MCF 10A (cell line): ENCODE measurements around the gene ABLIM1. TPM values are rescaled to one million over a fixed set of nuclear protein-coding genes. Genes with fewer than 3 reads are reported as not detected.

Experiments
- BruUV-seq: library from RNA; stranded (reverse); fragments of 400-500 nt; replicated peaks from 2 replicates; lab custom pipeline; 2021; lab: Mats Ljungman, UMichigan
- CTCF ChIA-PET: fragments of 300-600 bp; sonication (Branson Sonifier 250); formaldehyde crosslinking; extraction: SDS; loops from one replicate; lab custom pipeline; 2021; ENCODE audit warnings: antibody characterized with exemption, inconsistent platforms; lab: Yijun Ruan, JAX
- POLR2A ChIA-PET: fragments of 300-600, 350-650 bp; sonication (Branson Sonifier 250); formaldehyde crosslinking; extraction: SDS; loops from one replicate; lab custom pipeline; 2020; ENCODE audit warnings: antibody characterized with exemption, inconsistent platforms; lab: Yijun Ruan, JAX
- DNase-seq: peaks from one replicate; pipeline ENCODE4 v3.0.0-alpha.2; 2018; ENCODE audit not compliant: unreplicated experiment
- H3K27ac Mint-ChIP-seq: one replicate; pipeline ENCODE4 v1.8.0; 2022; ENCODE audit warnings: mild to moderate bottlenecking, low read depth, mixed read lengths; ENCODE audit not compliant: unreplicated experiment
- H3K27me3 Mint-ChIP-seq: one replicate; pipeline ENCODE4 v1.8.0; 2022; ENCODE audit warnings: mixed read lengths; ENCODE audit not compliant: insufficient read depth, unreplicated experiment
- H3K36me3 Mint-ChIP-seq: one replicate; pipeline ENCODE4 v1.8.0; 2022; ENCODE audit warnings: mild to moderate bottlenecking, moderate library complexity, mixed read lengths; ENCODE audit not compliant: insufficient read depth, unreplicated experiment
- H3K4me1 Mint-ChIP-seq: one replicate; pipeline ENCODE4 v1.8.0; 2022; ENCODE audit warnings: mixed read lengths; ENCODE audit not compliant: insufficient read depth, unreplicated experiment
- H3K4me3 Mint-ChIP-seq: one replicate; pipeline ENCODE4 v1.8.0; 2022; ENCODE audit warnings: mild to moderate bottlenecking, moderate library complexity, mixed read lengths; ENCODE audit not compliant: unreplicated experiment
- H3K9me3 Mint-ChIP-seq: one replicate; pipeline ENCODE4 v1.8.0; 2022; ENCODE audit warnings: mixed read lengths; ENCODE audit not compliant: unreplicated experiment
- intact Hi-C: fragments of 100-400 bp; cut with micrococcal nuclease; formaldehyde crosslinking; loops from 2 replicates; pipeline ENCODE4 v1.14.1; 2022
- total RNA-seq: library from RNA; stranded (reverse); gene quantifications from 2 replicates; pipeline ENCODE4 v1.2.3, GENCODE V29; 2022
- TF ChIP-seq, protein P1 (sequence below): fragments of 200-600 bp; IDR thresholded peaks from one replicate; pipeline ENCODE4 v1.8.0; 2022; ENCODE audit warnings: antibody characterized with exemption, mild to moderate bottlenecking; ENCODE audit not compliant: unreplicated experiment

ABLIM1 gene
- total RNA-seq, 1 experiment from 2014 or later: 94.5 TPM

- no peak for DNase-seq
- intact Hi-C loops: no loop called here
- TF ChIP-seq, protein P1, sequence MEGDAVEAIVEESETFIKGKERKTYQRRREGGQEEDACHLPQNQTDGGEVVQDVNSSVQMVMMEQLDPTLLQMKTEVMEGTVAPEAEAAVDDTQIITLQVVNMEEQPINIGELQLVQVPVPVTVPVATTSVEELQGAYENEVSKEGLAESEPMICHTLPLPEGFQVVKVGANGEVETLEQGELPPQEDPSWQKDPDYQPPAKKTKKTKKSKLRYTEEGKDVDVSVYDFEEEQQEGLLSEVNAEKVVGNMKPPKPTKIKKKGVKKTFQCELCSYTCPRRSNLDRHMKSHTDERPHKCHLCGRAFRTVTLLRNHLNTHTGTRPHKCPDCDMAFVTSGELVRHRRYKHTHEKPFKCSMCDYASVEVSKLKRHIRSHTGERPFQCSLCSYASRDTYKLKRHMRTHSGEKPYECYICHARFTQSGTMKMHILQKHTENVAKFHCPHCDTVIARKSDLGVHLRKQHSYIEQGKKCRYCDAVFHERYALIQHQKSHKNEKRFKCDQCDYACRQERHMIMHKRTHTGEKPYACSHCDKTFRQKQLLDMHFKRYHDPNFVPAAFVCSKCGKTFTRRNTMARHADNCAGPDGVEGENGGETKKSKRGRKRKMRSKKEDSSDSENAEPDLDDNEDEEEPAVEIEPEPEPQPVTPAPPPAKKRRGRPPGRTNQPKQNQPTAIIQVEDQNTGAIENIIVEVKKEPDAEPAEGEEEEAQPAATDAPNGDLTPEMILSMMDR: no peak
- CTCF ChIA-PET: interaction anchor here (1.0 to 1.8 kb wide), 2 partner anchors 10 to 204 kb away, joined by 3 to 4 read pairs; no protein-coding TSS in a partner anchor
- no peak overlapping the region for H3K27ac Mint-ChIP-seq
- H3K9me3 Mint-ChIP-seq: no peaks in the 10 kb centered on the region
- POLR2A ChIA-PET: interaction anchor here (0.9 to 5.3 kb wide), 9 partner anchors 12 to 116 kb away, joined by 3 to 39 read pairs (median 9); no protein-coding TSS in a partner anchor
- BruUV-seq: no TSS peak
- H3K4me3 Mint-ChIP-seq: no peak overlapping the region
- H3K27me3 Mint-ChIP-seq: no peaks in the 10 kb centered on the region
- peaks cover 60% of the 10 kb centered on the region for H3K4me1 Mint-ChIP-seq
- no peaks in the 10 kb centered on the region for H3K36me3 Mint-ChIP-seq
Observed at GRCh38 chr10:114635797-114636550, 22.1 kb downstream of the ABLIM1 start.

DNA sequence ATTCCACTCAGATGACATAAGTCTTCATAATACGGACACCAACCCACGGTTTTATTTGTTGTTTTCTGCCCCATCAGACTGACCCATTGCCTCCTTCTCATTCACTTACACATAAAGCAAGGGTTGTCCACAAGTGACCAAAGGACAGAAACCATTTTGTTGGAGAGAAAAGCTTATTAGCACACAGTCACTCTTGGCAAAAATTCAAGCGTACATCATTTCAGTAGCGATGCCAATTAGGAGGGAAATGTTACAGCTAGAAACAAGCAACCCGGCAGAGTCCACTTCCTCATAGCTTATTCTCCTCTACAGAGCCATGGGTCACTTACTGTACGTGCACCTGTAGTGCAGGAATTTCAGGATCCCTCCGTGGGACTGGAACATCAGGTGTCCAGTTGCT is 23.0 kb downstream of the ABLIM1 start:
- TF ChIP-seq, protein P1: no peak
- Mint-ChIP-seq H3K9me3 (no peaks in the 10 kb centered on the region), H3K36me3 (no peaks in the 10 kb centered on the region), H3K27ac (peak overlapping the region; percentile 75), H3K27me3 (no peaks in the 10 kb centered on the region), H3K4me3 (peak overlapping the region; percentile 49), H3K4me1 (peaks cover 67% of the 10 kb centered on the region)
- DNase-seq: no peak
- no TSS peak for BruUV-seq
- CTCF ChIA-PET: interaction anchor here (0.5 to 1.8 kb wide), 4 partner anchors 9 to 141 kb away, joined by 3 to 4 read pairs (median 4); no protein-coding TSS in a partner anchor
- intact Hi-C loops: no loop called here
- POLR2A ChIA-PET: interaction anchor here (0.6 to 5.3 kb wide), 23 partner anchors 9 to 188 kb away, joined by 3 to 39 read pairs (median 4); no protein-coding TSS in a partner anchor

DNA sequence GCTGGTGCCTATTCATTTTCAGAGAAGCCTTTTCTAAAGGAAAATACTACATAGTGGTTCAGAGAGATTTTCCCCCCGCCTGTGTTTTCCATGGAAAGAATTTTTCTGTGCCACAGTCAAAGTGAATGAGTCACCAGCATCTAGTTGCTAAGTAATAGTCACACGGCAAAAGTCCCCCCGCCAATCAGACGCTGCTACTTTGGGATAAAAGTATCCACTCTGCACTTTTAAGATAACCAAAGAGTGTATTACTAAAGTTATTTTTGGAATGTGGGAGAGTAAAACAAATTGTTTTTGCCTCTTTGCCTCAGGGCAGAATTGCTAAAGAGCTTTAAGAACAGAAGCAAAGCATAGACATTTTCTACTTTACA is 23.5 kb downstream of the ABLIM1 start:
- Mint-ChIP-seq H3K4me1 (peaks cover 70% of the 10 kb centered on the region), H3K9me3 (no peaks in the 10 kb centered on the region), H3K36me3 (no peaks in the 10 kb centered on the region), H3K4me3 (no peak overlapping the region), H3K27me3 (no peaks in the 10 kb centered on the region), H3K27ac (peak overlapping the region; percentile 75)
- TF ChIP-seq, protein P1: no peak
- BruUV-seq: no TSS peak
- intact Hi-C loops: loop anchor here (5.0 kb wide), 3 partner anchors 48 to 133 kb away; no protein-coding TSS in a partner anchor
- POLR2A ChIA-PET: interaction anchor here (0.6 to 5.3 kb wide), 27 partner anchors 8 to 188 kb away, joined by 3 to 39 read pairs (median 4); no protein-coding TSS in a partner anchor
- DNase-seq: peak; percentile 81
- CTCF ChIA-PET: interaction anchor here (0.5 to 1.8 kb wide), 5 partner anchors 9 to 141 kb away, joined by 3 to 4 read pairs (median 3); no protein-coding TSS in a partner anchor
